H1 (cell line): Measurements from ENCODE around the gene TDP2. TPM values are rescaled to one million over a fixed set of nuclear protein-coding genes. Genes with fewer than 3 reads are reported as not detected.

Experiments
- ATF2 ChIP-seq: IDR thresholded peaks from 2 replicates; pipeline ENCODE4 v1.6.1; 2012; ENCODE audit warnings: low read length, inconsistent platforms
- CHD1 ChIP-seq: IDR thresholded peaks from 2 replicates; pipeline ENCODE4 v1.6.1; 2012; ENCODE audit warnings: low read depth, low read length, improper control_type of control experiment
- CREB1 ChIP-seq: IDR thresholded peaks from 2 replicates; pipeline ENCODE4 v1.6.1; 2012; ENCODE audit warnings: inconsistent platforms
- EGR1 ChIP-seq: IDR thresholded peaks from 2 replicates; pipeline ENCODE4 v1.6.1; 2011; ENCODE audit warnings: low read depth, low read length, borderline replicate concordance
- POLR2AphosphoS5 ChIP-seq: IDR thresholded peaks from 2 replicates; pipeline ENCODE4 v1.6.1; 2011; ENCODE audit warnings: low read depth, low read length
- SIRT6 ChIP-seq: IDR thresholded peaks from one replicate; pipeline ENCODE4 v1.7.1; 2012; ENCODE audit warnings: low read length, inconsistent platforms
- TBP ChIP-seq: IDR thresholded peaks from 2 replicates; pipeline ENCODE4 v1.6.1; 2011; ENCODE audit warnings: low read depth, low read length, improper control_type of control experiment
- TEAD4 ChIP-seq: IDR thresholded peaks from 2 replicates; pipeline ENCODE4 v1.6.1; 2012; ENCODE audit warnings: low read depth, low read length, inconsistent platforms, mixed read lengths
- polyA plus RNA-seq, 7 experiments: library from polyadenylated mRNA; depleted of rRNA in 3 of 7; stranded (reverse) in 5 of 7; unstranded in 2 of 7; fragments of >200 nt in 5 of 7; fragments of 200-250 nt in 2 of 7; gene quantifications; 1 replicate in 5 of 7; 2 replicates in 1 of 7; 4 replicates in 1 of 7; pipeline versions ENCODE4 v1.2.1 to v1.2.3, GENCODE V29; 2011 to 2013; ENCODE audit warnings: missing spikeins in 2 of 7, mixed read lengths in 2 of 7
- total RNA-seq: library from RNA; stranded (reverse); fragmentation: NEBNext Ultra II Directional; extraction: Animal tissue kit (Norgen Biotek cat#: 25700); gene quantifications from 2 replicates; pipeline ENCODE4 v1.2.1, GENCODE V29; 2021

The TDP2 gene
- total and polyA plus RNA-seq, 2 of the 8 experiments (the other 6 are each of a cell fraction or from before 2014, with no cell fraction given), result 18.8 to 51.6 TPM

GRCh38 chr6:24658573-24659560 is 7.8 kb downstream of the TDP2 start (continued):
- no peak for TF ChIP-seq EGR1
- TF ChIP-seq ATF2, result peak; percentile 65; the same call in 1 of the 2 replicates
- TF ChIP-seq TBP, result no peak
- TF ChIP-seq SIRT6, result no peak
- TF ChIP-seq CREB1, result 0 out of 2 replicates have a peak, but pooled peaks have one; percentile 12
- TF ChIP-seq CHD1, result no peak
- TF ChIP-seq POLR2AphosphoS5, result peak; percentile 22; the same call in 1 of the 2 replicates
- TF ChIP-seq TEAD4, result peak; percentile 60; the same call in 1 of the 2 replicates
